ENCODE data around the gene MPP2.
A peak's percentile ranks its signal among the peaks of the same experiment; 100 is the strongest.
"Not testable (repeated sequence)": the region's sequence is repeated elsewhere in the genome, so short reads cannot be mapped to it uniquely, and the experiment has no call there.

MPP2 gene

GRCh38 chr17:43927929-43928328, 20.6 kb upstream of the MPP2 start:
- DNase-seq: not testable (repeated sequence)

DNA sequence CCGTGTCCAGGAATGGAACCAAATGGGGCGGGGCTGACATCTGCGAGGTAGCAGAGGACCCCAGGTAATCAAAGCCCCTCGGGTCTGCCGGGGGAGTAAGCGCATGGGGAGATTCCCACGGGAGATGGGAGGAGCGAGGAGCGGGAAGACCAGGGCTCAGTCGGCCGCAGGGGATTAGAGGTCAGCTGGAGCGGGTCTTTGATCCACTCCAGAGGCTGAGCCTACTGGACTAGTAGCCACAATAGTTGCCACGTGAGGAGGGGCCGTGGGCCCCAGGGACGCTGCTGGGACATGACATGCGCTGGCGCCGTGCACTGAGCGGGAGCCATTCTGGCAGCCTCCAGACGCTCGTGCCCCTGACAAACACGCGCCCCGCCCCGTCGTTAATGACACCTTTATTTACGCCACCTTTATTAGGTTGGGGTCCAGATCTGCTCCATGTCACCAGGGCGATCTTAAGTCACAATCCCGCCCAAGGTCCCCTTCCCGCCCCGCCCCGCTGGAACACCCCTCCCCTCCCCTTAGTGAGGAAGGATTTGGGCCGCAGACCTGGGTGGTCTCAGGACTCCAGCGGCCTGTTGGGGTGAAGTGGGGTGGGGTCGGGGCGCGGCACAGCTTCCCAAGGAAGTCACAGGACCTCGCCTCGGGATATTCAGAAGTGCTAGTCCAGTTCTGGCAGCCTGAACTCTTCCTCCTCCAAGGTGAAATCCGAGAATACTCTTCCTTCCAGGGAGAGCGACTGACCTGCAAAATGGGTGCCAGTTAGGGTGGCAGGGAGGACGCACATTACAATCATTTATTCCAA, 19.9 kb upstream of the MPP2 start:
- DNase-seq: no peak

DNA sequence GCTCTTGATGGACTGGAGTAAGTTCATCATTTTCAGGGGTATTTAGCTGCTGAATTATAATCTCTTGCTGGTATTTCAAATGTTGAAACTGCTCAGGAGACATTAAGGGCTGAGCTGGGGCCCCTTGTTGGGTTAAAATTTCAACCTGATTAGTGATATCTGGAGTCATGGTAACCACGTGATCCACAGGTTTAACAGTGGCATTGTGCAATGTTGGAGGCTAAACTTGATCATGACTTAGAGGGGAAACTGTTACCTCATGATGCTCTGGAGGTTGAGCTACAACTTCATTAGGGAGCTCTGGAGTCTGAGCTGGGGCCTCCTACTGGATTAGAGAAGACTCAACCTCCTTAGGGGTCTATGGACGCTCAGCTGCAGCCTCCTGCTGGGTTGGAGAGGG, 17.2 kb upstream of the MPP2 start:
- no peak for DNase-seq

GRCh38 chr17:43920500-43921095, 13.3 kb upstream of the MPP2 start:
- no peak for DNase-seq

GRCh38 chr17:43918026-43918389, 10.7 kb upstream of the MPP2 start:
- no peak for DNase-seq

- no peak for DNase-seq
Measured at GRCh38 chr17:43917348-43918025, 10.2 kb upstream of the MPP2 start.

DNA sequence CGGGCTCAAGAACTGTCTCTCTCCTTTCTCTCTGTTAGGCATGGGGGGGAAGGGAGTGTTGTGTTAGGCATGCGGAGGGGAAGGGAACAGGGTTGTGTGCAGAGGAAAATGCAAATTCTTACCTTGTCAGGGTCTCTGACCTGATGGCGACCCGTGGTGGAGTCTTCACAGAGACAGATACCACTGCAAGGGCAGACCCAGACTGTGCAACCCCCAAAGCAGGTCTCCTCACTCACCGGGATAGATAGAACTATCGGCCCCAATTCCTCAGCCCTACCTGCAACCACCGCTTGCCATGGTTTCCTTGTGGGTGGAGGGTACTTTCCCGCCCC, 9.6 kb upstream of the MPP2 start:
- no peak for DNase-seq

- DNase-seq: no peak
Measured at GRCh38 chr17:43916385-43916784, 9.0 kb upstream of the MPP2 start.

- no peak for DNase-seq
Measured at GRCh38 chr17:43915559-43915958, 8.2 kb upstream of the MPP2 start.

- DNase-seq: no peak
Measured at GRCh38 chr17:43914451-43914850, 7.1 kb upstream of the MPP2 start.

GRCh38 chr17:43913584-43913983, 6.2 kb upstream of the MPP2 start:
- DNase-seq: no peak

- no peak for DNase-seq
Measured at GRCh38 chr17:43912635-43913304, 5.4 kb upstream of the MPP2 start.

DNA sequence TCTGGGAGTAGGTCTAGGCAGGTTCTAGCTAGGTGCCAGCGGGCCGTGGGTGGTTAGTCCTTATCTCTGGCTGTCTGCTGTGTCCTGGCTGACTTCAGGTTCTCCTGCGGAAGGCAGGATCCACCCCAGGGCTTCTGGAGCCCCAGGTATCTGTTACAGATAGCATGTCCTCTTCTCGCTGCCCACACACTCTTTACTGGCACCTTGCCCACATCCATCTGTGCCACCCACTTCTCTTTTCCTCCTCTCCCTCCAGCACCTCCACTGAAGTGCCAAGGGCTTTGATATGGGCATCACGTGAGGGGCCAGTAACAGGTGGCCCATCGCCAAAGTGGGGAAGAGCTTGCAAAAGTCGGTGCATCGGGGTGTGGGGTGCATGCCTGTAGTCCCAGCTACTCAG, 4.6 kb upstream of the MPP2 start:
- DNase-seq: no peak

DNA sequence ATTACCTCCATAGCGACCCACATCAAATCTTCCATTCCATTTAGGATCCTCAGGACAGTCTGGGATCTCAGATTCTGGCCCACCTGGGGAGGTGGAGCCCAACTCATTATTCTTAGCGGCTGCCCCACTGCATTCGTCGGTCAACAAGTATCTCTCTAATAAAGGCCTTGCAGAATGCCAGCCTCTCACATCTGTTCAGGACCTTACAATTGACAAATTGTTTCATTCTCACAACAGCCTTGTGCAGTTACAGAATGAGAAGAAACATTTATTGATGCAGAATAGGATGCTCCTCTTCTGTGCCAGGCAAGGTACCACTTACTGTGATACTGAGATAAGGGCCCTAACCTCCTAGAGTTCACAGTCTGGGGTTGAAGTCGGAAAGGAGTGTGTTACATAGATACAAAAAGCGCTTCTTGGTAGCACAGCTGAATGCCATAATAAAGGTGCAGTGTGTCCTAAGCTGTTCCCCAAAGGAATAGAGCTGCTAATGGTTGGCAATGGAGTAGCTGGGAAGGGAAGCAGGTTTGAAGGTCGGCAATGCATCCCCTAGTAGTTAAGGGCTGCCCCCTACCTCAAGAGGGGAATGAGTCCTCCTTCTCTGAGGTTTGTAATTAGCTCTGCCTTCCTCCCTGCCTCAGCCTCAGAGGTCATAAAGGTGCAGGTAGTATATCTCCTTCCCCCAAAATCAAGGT, 2.3 kb upstream of the MPP2 start:
- no peak for DNase-seq

- DNase-seq: no peak
Measured at GRCh38 chr17:43907998-43908721, 824 bp upstream of the MPP2 start.

DNA sequence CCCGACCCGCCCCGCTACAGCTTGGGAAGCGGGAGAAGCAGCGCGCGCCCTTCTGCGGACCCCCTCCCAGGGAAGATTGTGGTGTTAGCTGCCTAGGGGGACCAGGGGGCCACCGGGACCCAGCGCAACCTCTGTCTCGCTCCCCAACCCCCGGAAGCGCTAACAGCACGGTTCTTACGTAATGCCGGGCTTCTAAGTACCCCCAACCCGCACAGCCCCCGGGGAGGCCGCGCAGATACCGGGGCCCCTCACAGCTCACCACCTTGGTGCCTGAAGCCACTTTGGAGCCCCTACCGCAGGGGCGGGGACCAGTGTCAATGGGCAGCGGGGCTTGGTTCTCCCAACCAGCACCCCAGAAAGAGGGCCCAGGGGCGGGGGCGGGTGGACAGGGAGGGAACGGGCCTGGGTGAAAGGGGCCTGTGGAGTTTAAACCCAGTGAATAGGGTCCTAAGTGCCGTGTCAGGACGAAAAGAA, 348 bp downstream of the MPP2 start:
- no peak for DNase-seq

DNA sequence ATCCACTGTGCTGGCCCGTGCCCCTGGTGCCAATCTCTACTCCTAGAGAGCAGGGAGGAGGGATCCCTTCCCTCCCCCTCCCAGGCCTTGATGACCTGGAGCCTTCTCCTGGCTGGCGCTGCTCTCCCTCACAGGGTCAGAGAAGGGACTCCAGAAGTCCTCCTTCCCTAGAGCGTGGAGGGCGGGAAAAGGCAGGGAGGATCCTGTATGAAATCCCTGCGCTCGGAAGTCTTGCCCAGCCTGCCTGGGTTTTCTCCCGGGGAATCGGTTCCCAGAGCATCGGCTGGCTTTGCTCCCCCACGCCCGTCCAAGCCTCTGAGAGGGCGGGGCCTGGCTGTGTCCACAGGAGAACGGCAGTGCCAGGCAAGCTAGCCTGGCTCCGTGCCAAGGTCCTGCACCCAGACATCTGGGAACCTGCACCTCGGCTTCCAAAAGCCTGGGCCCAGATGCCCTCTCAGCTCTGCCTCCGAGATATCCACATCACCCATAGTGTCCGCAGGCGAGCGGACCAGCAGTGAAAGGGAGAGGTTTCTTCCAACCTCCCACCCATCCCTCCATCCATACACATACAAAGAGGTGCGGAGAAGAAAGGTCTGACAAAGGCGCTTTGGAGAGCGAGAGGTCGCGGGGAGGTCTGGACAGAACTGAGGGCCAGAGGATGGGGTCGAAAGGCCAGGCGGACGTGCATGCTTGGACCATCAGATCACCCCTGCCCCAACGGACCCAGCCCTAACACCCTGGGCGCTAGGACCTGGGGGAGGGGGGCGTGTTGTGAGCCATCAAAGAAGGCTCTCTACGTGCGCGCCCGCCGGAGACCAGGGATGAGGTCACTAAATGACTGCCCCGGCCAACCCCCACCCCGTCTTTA, 1.1 kb downstream of the MPP2 start:
- peak; percentile 15 to 79 for DNase-seq

DNA sequence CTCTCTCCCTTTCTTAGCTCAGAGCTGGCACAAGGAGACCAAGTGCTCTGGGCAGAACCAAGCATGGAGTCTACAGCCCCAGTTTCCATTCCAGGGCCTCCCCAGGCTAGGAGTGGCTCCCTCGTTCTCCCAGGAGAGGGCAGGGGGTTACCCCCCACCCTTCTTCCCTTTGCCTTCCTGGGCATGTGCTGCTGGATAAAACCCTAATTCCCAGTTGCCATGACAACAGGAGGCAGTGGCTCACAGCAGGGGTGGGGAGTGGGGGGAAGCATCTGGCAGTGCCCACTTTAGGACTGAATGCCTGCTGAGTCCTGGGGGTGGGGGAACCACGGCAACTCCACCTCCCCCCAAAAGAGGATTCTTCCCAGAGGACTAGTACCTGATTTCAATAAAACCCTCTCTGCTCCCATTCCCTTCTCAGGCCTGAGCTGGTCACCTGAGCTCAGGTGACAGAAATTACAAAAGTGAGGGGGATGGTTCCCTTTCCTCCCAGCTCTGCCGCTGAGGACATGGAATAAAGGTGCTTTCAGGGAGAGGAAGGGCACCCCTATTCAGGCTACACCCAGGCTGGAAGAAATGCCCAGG, 1.8 kb downstream of the MPP2 start:
- no peak for DNase-seq

GRCh38 chr17:43901861-43902589, 5.3 kb downstream of the MPP2 start:
- no peak for DNase-seq
